Hepatocyte (in vitro differentiated cells): Measurements from ENCODE around the gene FGF12.

Experiments
- CTCF ChIP-seq: fragments of 200-600 bp; sonication (generic); IDR thresholded peaks from 2 replicates; pipeline ENCODE4 v1.5.1; 2016; ENCODE audit warnings: antibody characterized with exemption, mild to moderate bottlenecking; ENCODE audit not compliant: poor library complexity
- EZH2 ChIP-seq: fragments of 200-600 bp; sonication (generic); IDR thresholded peaks from 2 replicates; pipeline ENCODE4 v1.6.1; 2016; ENCODE audit warnings: antibody characterized with exemption, mild to moderate bottlenecking, borderline replicate concordance

- TF ChIP-seq CTCF (no peak), EZH2 (no peak)
These were observed 409.8 kb downstream of the FGF12 start for GRCh38 chr3:192317564-192317963.
